ENCODE results near the gene CENPN.

The CENPN gene

DNA sequence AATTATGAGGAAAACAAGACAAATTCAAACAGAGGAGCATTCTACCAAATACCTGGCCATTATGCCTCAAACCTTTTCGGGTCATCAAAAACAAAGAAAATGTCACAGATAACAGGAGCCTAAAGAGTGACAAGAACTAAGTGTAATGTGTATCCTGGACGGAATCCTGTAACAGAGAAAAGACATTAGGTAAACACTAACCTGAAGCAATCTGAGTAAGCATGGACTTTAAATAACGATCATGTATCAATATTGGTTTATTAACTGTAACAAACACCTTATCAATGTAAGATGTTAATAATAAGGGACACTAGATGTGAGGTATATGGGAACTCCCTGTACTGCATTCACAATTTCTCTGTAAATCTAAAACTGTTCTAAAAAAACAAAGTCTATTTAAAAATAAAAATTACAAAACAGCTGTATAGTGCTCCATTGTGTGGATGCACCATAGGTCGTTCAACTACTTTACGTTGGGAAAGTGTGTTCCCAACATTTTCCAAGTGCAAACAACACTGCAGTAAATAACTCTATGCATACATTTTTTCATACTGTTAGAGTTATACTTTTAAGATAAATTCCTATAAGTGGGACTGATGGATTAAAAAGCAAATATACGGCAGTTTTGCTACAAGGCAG, 15.1 kb upstream of the CENPN start:
- no peak for DNase-seq

DNA sequence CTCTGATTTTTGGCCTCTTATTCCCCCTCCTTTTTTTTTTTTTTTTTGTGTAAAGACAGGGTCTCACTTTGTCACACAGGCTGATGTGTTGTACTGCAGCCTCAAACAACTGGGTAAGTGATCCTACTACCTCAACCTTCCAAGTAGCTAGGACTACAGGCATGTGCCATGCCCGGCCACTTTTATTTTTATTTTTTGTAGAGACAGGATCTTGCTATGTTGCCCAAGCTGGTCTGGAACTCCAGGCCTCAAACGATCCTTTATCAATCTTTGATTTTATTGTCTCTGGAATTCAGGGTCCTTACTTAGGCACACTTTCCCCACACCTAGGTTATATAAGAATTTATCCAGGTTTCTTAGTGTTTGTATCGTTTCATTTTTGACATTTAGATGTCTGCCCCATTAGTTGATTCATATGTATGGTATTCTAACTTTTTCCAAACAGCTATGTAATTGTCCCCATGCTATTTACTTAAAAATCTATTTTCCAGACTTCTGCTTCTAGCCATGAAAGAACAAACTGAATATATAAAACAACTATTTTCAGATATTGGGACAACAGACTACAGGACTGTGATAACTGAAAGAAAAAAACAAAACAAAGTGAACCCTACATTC, 14.2 kb upstream of the CENPN start:
- no peak for DNase-seq

GRCh38 chr16:80993307-80993706, 13.7 kb upstream of the CENPN start:
- DNase-seq = peak in 3 of 51 donors; percentile 4 to 50 (median 18)

DNA sequence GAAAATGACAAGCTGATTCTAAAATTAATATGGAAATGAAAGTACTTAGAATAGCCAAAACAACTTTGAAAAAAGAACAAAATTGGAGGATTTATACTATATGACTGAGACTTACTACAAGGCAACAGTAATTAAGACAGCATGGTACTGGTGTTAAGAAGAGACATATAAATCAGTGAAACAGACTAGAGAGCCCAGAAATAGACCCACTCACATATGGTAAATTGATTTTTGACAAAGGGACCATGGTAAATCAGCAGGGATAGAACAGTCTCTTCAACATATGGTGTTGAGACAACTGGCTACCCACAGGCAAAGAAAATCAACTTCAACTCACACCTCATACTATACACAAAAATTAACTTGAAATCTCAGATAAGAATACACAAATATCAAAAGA, 13.2 kb upstream of the CENPN start:
- DNase-seq = no peak

DNA sequence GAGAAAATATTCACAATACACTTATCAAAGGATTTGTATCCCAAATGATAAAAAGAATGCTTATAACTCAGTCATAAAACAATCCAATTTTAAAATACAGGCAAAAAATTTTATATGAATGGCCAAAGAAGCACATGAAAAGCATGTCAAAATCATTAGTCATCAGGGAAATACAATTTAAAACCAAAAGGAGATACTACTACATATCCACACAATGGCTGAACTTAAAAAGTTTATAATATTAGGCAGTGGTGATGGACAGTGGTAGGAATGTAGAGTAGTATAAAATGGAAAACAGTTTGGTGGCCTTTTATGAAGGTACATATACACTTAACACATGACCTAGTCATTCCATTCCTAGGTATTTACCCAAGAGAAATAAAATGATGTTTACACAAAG, 12.6 kb upstream of the CENPN start:
- DNase-seq = no peak

DNA sequence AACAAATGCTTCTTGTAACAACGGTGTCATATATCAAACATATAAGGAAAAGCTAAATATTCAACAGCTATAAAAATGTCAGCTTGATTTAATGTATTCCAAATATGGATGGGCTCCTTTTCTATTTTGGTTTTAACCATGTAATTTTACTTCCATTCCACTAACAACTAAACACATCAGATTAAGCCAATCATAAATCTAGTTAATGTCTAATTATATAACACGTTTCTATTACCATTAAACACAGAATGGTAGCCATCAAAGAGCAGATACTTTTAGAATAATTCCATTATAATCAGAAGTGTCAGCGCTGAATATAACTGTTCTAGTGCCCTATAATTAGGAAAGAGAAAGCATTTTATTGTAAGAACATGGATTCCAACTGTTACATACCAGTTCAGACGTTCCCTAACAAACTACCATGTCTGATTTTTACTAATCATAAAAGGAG, 10.3 kb upstream of the CENPN start:
- no peak for DNase-seq

GRCh38 chr16:80997139-80997798, 9.7 kb upstream of the CENPN start:
- no peak for DNase-seq

DNA sequence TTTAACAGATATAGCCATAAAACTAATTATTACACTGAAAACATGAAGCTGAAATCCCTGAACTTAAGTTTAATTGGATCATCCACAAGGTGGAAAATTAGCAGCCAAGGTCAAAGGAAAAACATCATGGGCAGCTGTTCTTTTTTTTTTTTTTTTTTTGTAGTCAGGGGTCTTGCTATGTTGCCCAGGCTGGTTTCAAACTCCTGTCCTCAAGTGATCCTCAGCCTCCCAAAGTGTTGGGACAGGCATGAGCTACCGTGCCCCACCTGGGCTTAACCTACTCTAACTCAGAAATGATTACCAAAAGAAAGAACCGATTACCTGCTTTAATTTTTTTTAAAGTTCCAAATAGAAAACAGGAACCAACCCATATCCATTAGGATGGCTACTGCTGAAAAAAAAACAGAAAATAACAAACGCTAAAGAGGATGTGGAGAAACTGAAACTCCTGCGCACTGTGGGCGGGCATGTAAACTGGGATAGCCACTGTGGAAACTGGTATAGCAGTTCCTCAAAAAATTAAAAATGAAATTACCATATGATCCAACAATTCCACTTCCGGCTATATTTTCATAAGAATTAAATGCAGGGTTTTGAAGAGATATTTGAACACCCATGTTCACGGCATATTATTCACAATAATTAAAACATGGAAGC, 8.9 kb upstream of the CENPN start:
- no peak for DNase-seq

DNA sequence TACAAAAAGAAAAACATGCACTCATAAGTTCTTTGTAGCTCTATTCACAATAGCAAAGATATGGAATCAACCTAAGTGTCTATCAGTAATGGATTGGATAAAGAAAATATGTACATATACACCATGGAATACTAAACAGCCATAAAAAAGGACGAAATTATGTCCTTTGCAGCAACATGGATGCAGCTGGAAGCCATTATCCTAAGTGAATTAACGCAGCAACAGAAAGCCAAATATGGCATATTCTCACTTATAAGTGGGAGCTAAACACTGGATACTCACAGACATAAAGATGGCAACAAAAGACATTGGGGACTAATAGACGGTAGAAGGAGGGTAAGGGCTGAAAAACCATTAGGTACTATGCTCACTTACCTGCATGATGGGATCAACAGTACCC, 6.1 kb upstream of the CENPN start:
- no peak for DNase-seq

- DNase-seq = no peak
These were observed 5.7 kb upstream of the CENPN start for GRCh38 chr16:81001330-81001729.

- DNase-seq = no peak
These were observed 4.0 kb upstream of the CENPN start for GRCh38 chr16:81003064-81003463.

DNA sequence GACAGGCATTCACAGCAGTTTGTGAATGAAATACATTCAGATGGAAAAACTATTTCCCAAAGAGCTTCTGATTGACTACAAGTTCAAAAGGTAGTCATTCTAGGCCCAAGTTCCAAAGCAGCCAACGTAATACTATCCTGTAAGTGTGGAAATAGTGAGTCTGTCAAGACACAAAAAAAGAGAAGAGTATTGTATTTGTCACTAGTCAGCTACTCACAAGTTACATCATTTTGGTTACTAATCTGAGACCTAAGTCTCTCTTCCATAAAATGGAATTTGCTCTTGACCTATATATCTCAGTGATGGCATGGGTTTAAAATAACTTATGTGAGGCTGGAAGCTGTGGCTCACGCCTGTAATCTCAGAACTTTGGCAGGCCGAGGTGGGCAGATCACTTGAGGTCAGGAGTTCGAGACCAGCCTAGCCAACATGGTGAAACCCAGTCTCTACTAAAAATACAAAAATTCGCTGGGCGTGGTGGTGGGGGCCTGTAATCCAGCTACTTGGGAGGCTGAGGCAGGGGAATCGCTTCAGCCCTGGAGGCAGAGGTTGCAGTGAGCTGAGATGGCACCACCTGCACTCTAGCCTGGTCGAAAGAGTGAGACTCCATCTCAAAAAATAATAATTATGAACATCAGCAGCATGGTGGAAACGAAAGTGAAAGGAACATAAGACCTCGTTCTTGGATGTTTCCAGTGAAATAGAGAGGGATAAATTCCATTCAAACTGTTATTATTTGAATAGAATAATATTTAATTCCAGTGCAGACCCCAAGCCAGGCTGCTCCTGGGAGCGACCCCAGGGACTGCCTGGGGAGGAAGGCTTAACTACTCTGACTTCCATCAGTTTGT, 3.2 kb upstream of the CENPN start:
- no peak for DNase-seq

GRCh38 chr16:81004646-81005353, 2.2 kb upstream of the CENPN start:
- DNase-seq = peak in 6 of 51 donors; percentile 4 to 79 (median 25)

GRCh38 chr16:81005610-81006161, 1.3 kb upstream of the CENPN start:
- DNase-seq = no peak

- peak in 29 of 51 donors; percentile 17 to 79 (median 61) for DNase-seq
These were observed 702 bp upstream of the CENPN start for GRCh38 chr16:81006211-81006812.

GRCh38 chr16:81008505-81008789, 1.4 kb downstream of the CENPN start:
- no peak for DNase-seq

DNA sequence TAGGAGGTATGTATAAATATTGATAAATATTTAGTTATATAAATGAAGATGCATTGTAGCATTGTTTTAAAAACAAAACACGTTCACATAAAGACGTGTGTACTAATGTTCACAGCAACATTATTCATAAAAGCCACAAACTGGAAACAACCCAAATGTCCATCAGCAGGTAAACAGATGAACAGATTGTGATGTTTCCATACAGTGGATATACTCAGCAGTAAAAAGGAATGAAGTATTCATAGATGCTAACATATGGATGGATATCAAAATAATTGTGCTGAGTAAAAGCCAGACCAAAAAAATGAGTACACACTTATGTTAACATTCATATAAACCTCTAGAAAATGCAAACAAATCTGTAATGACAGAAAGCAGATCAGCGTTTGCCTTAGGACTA, 6.0 kb downstream of the CENPN start:
- DNase-seq = no peak

- DNase-seq = no peak
These were observed 7.7 kb downstream of the CENPN start for GRCh38 chr16:81014672-81015071.

DNA sequence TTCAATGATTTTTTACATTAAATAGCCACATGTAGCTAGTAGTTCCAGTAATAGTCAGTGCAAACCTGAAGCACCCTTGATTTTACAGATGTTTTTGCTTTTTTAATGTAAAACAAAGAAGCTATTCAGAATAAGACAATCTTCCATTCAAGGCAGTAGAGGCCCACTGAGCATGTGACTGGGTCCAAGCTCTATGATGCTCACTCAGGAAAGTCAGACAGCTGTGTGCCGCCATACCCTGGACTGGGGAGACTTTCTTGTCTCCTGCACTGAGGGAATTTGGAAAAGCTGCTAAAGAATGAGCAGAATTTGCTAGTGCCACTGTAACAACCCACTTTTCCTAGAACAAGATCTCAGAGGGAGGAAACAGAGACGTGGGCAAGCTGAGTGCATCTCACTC, 11.5 kb downstream of the CENPN start:
- DNase-seq = peak in 29 of 51 donors; percentile 4 to 76 (median 44)

DNA sequence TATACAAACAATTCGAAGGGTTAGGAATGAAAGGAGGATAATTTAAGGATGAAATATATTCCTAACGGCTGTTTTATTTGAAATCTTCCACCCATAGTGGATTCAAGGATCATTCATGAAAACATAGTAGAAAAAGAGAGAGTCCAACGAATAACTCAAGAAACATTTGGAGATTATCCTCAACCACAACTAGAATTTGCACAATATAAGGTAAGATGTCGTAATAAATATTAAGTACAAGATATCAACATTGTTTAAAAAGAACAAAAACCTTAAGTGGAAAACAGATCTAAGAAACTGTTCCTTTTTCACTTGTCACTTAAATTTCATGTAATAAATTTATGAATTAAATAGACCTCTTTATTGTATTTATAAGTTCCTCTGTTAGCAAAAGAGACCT, 19.4 kb downstream of the CENPN start:
- no peak for DNase-seq

All from hypothalamus (tissue), 51 donors.